Activated CD4-positive, alpha-beta T cell treated with anti-CD3 and anti-CD28 coated beads, Interleukin-2, amount 10 ng/mL, durations not matched to agents 7 days and 5 days (primary cell): ENCODE measurements around the gene FAM83E. TPM values are rescaled to one million over a fixed set of nuclear protein-coding genes. Genes with fewer than 3 reads are reported as not detected.

Source experiments
- CTCF ChIA-PET: fragments of 350-600 bp; sonication (Branson Sonifier 250); formaldehyde crosslinking; loops from one replicate; lab custom pipeline; 2021; ENCODE audit warnings: antibody characterized with exemption; lab: Charles Lee
- POLR2A ChIA-PET: fragments of 350-600 bp; sonication (Branson Sonifier 250); formaldehyde crosslinking; loops from one replicate; lab custom pipeline; 2021; ENCODE audit warnings: antibody characterized with exemption; lab: Charles Lee
- DNase-seq: peaks from one replicate; pipeline ENCODE4 v3.0.0-alpha.2; 2020
- H3K27ac Mint-ChIP-seq: one replicate; pipeline ENCODE4 v1.8.0; 2021; ENCODE audit warnings: mild to moderate bottlenecking, moderate library complexity, mixed read lengths
- H3K27me3 Mint-ChIP-seq: one replicate; pipeline ENCODE4 v1.8.0; 2021; ENCODE audit warnings: mixed read lengths
- H3K36me3 Mint-ChIP-seq: one replicate; pipeline ENCODE4 v1.8.0; 2021; ENCODE audit warnings: low read depth, mixed read lengths
- H3K4me1 Mint-ChIP-seq: one replicate; pipeline ENCODE4 v1.8.0; 2021; ENCODE audit warnings: mixed read lengths
- H3K4me3 Mint-ChIP-seq: one replicate; pipeline ENCODE4 v1.8.0; 2021; ENCODE audit warnings: mild to moderate bottlenecking, moderate library complexity, mixed read lengths
- H3K9me3 Mint-ChIP-seq: one replicate; pipeline ENCODE4 v1.8.0; 2021; ENCODE audit warnings: mixed read lengths
- total RNA-seq, 2 experiments: library from RNA; stranded (reverse); gene quantifications; one replicate each; pipeline ENCODE4 v1.2.3, GENCODE V29; 2021

The FAM83E gene
- total RNA-seq, 2 experiments from 2014 or later: 2.5 TPM

DNA sequence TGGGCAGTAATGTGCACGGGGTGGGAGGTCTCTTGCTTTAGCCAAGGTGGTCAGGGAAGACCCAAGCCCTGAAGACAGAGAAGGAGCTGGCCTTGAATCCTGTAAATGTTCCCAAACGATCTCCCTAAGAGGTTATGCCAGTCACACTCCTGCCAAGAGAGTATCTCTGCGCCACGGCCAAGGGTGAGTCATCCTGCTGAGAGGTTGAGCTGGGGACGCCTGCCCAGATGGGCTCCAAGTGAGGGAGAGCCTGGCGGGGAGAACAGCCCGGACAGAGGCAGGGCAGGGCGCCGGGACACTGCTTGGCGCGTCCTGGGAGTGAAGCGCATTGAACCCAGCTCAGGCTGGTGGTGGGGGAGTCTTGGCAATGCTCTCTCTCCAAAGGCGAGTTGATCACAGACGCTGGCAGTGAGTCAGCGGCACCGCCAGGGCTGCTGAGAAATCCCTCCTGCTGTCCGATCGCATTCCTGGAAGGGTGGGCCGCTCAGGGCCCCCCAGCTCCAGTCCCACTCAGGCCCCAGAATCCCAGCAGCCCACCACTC lies 46.5 kb downstream of the FAM83E start:
- Mint-ChIP-seq H3K4me3 (no peak overlapping the region), H3K27ac (no peak overlapping the region), H3K4me1 (no peaks in the 10 kb centered on the region), H3K27me3 (peaks cover 4% of the 10 kb centered on the region), H3K36me3 (no peaks in the 10 kb centered on the region), H3K9me3 (no peaks in the 10 kb centered on the region)
- POLR2A ChIA-PET: no interaction called here
- CTCF ChIA-PET: interaction anchor here (0.7 to 1.3 kb wide), 3 partner anchors 12 to 16 kb away, joined by 3 to 6 read pairs (median 4); no protein-coding TSS in a partner anchor
- DNase-seq: no peak

DNA sequence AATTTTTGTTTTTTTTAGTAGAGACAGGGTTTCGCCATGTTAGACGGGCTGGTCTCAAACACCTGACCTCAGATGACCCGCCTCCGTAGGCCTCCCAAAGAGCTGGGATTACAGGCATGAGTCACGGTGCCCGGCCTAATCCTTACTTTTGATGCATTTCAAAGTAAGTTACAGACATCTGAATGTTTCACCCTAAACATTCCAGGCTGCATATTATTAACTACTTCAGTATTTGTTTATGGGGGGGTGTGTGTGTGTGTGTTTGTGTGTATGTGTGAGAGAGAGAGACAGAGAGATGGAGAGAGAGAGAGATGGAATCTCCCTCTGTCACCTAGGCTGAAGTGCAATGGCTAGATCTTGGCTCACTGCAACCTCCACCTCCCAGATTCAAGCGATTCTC lies 49.8 kb downstream of the FAM83E start:
- no peak for DNase-seq
- Mint-ChIP-seq H3K4me1 (no peaks in the 10 kb centered on the region), H3K4me3 (no peak overlapping the region), H3K27me3 (peaks cover 4% of the 10 kb centered on the region), H3K9me3 (no peaks in the 10 kb centered on the region), H3K36me3 (no peaks in the 10 kb centered on the region), H3K27ac (no peak overlapping the region)
- ChIA-PET POLR2A (no interaction called here), CTCF (no interaction called here)

Other genes with a start within 250 kb of the FAM83E start
- 10 to 100 TPM; 69.6 to 81.6 TPM for gene KDELR1, start 223.5 kb downstream of the FAM83E start, total RNA-seq
- under 1 TPM; 0.04 to 0.20 TPM for gene GRIN2D, start 221.4 kb downstream of the FAM83E start, total RNA-seq
- 10 to 100 TPM; 31.0 to 35.2 TPM for gene GRWD1, start 169.1 kb downstream of the FAM83E start, total RNA-seq
- 1 to 10 TPM in 1 of 2 experiments, under 1 TPM in 1; 0.87 to 1.0 TPM for gene KCNJ14, start 159.5 kb downstream of the FAM83E start, total RNA-seq
- 10 to 100 TPM; 43.2 to 50.7 TPM for gene CYTH2, start 145.7 kb downstream of the FAM83E start, total RNA-seq
- 1 to 10 TPM; 3.7 to 5.1 TPM for gene LMTK3, start 103.2 kb downstream of the FAM83E start, total RNA-seq
- gene SULT2B1, start 62.9 kb downstream of the FAM83E start, total RNA-seq: under 1 TPM; 0.21 to 0.30 TPM
- not detected for gene SPACA4, start 8.3 kb downstream of the FAM83E start, total RNA-seq
- gene RPL18, start 4.1 kb upstream of the FAM83E start, total RNA-seq: 1,000 to 10,000 TPM; 1,477 to 1,601 TPM
- gene SPHK2, start 4.4 kb upstream of the FAM83E start, total RNA-seq: 10 to 100 TPM; 28.2 to 33.6 TPM
- gene DBP, start 22.3 kb upstream of the FAM83E start, total RNA-seq: 10 to 100 TPM; 24.1 to 25.8 TPM
- gene CA11, start 31.1 kb upstream of the FAM83E start, total RNA-seq: 10 to 100 TPM; 10.1 to 10.8 TPM
- gene NTN5, start 57.9 kb upstream of the FAM83E start, total RNA-seq: 1 to 10 TPM; 1.0 to 1.4 TPM
- gene FUT2, start 80.9 kb upstream of the FAM83E start, total RNA-seq: not detected
- gene MAMSTR, start 104.6 kb upstream of the FAM83E start, total RNA-seq: 1 to 10 TPM; 1.1 to 1.5 TPM
- gene RASIP1, start 125.5 kb upstream of the FAM83E start, total RNA-seq: under 1 TPM; 0.31 to 0.50 TPM
- under 1 TPM in 1 of 2 experiments, not detected in 1; 0.10 TPM for gene IZUMO1, start 131.8 kb upstream of the FAM83E start, total RNA-seq
- gene FUT1, start 137.6 kb upstream of the FAM83E start, total RNA-seq: under 1 TPM; 0.10 to 0.23 TPM
- gene FGF21, start 140.4 kb upstream of the FAM83E start, total RNA-seq: not detected
- gene BCAT2, start 196.0 kb upstream of the FAM83E start, total RNA-seq: 10 to 100 TPM; 42.3 to 43.3 TPM
- under 1 TPM; 0.27 to 0.77 TPM for gene HSD17B14, start 221.4 kb upstream of the FAM83E start, total RNA-seq